ENCODE measurements around the gene BCLAF1.

DNA sequence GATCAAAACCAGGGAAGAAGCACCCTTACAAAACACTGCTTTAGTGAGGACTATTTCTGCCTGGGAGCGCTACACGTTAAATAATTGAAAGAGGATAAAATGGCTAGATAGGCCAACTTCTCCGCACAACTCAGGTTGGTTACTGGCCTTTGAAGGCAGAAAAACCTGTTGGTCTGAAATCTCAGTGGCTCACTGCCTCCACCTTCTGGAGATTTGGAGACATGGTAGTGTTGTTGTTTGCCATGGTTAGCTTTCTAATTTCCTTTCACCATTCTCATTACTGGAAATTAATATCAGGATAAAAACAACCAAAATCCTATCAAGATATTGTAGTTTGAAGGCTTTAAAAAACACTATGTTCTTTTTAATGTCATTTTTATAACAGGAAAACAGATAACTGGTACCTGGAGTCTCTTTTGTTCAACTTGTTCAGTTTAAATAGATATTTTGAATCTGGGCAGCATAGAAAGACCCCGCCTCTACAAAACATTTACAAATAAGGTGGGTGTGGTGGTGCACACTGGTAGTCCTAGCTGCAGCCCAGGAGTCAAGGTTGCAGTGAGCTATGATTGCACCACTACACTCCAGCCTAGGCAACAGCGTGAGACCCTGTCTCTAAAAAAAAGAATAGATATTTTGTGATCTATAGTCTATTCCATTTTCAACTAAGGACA is 27.5 kb upstream of the BCLAF1 start:
- TF ChIP-seq EZH2 (IDR thresholded peaks at IDR 0.05): no peak
- TF ChIP-seq POLR2AphosphoS5 (IDR thresholded peaks at IDR 0.05; ENCODE audit: borderline replicate concordance, low read depth, low read length): no peak
